AG09309 (cell line): ENCODE data around the gene PRR5L.
A peak's percentile ranks its signal among the peaks of the same experiment; 100 is the strongest.

Experiments
- DNase-seq: peaks from one replicate; pipeline ENCODE4 v3.0.0-alpha.2; 2010; ENCODE audit warnings: low read depth
- H3K4me3 ChIP-seq: 2 replicates; pipeline ENCODE4 v1.5.1; 2011; ENCODE audit warnings: mild to moderate bottlenecking, low read depth, low read length, moderate library complexity; ENCODE audit not compliant: control insufficient read depth
- TF ChIP-seq, protein P1 (sequence below): IDR thresholded peaks from 2 replicates; pipeline ENCODE4 v1.5.1; 2011; ENCODE audit warnings: mild to moderate bottlenecking, low read depth, low read length, inconsistent platforms; ENCODE audit not compliant: insufficient read depth, control insufficient read depth; ENCODE audit errors: missing control alignments

Gene PRR5L

DNA sequence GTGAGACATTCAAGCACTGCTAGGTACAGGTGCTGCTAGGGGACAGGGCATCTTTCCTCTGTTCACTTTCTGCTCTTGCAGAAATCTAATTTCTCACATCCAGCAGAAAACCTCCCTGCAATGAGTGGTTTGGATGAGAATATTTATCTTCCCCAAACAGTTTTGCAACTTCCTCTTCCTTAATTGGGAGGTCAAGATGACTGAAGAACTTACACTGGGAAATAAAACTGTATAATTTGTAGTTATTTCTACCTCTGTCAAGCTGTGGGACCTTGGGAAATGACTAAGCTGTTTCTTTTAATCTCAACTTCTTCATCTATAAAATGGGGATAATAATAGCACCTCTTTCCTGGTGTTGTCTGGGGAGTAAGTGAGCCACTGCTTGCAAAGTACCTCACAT is 69.8 kb downstream of the PRR5L start:
- DNase-seq, result no peak
- no peak overlapping the region for H3K4me3 ChIP-seq
- TF ChIP-seq, protein P1, sequence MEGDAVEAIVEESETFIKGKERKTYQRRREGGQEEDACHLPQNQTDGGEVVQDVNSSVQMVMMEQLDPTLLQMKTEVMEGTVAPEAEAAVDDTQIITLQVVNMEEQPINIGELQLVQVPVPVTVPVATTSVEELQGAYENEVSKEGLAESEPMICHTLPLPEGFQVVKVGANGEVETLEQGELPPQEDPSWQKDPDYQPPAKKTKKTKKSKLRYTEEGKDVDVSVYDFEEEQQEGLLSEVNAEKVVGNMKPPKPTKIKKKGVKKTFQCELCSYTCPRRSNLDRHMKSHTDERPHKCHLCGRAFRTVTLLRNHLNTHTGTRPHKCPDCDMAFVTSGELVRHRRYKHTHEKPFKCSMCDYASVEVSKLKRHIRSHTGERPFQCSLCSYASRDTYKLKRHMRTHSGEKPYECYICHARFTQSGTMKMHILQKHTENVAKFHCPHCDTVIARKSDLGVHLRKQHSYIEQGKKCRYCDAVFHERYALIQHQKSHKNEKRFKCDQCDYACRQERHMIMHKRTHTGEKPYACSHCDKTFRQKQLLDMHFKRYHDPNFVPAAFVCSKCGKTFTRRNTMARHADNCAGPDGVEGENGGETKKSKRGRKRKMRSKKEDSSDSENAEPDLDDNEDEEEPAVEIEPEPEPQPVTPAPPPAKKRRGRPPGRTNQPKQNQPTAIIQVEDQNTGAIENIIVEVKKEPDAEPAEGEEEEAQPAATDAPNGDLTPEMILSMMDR, result no peak

DNA sequence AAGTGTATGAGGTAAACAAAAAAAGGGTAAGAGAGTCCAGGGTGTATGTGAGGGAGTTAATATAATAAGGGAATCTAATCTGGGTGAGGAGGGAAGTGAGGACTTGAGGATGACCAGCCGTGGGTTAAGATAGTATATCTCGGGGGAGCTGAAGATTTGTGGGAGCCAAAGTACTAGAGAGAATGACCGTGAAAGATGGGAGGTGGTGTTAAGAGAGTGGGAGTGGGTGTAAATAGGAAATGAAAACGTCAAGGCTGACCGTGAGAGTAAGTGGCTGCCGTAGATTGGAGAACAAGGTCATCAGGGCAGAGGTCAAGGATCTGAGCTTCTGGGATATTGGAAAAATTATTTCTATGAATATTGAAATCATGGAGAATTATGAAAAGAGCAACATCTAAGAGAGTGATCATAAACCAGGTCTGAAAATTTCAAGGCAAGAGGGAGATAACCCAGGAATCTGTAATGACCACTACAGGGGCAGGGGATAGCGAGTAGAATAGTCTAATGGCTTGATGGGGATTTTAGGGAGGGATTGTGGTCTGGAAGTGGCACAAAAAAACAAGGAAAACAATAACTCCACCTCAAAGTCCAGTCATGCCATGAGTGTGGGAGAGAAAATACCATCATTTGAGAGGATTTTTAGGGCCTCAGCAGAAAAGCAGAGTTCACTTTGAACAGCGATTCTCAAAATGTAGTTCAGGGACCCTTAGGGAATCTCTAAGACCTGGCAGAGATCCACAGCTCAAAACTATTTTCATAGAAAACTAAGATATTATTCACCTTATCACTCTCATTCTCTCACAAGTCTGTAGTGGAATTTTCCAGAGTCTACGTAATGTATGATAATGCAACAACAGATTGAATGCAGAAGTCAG is 72.0 kb downstream of the PRR5L start:
- TF ChIP-seq, protein P1, result no peak
- H3K4me3 ChIP-seq, result no peak overlapping the region
- no peak for DNase-seq

DNA sequence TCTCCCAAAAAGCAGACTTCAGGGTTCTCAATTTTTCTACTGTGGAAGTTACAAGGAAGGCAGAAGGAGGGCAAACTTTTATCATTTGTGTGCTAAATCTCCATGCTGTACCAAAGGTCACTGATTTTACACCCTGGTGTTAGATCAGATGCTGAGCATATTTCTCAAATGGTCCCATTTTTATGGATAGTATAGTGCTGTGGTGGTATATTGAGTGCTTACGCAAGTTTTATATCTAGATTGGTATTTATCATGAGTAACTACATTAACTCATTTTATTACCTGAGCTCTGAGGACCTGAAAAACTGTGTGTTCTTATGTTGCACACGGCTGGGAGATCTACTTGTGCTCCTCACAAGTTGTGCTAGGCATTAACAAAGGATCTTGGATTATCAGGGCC is 75.1 kb downstream of the PRR5L start:
- TF ChIP-seq, protein P1, result no peak
- no peak for DNase-seq

DNA sequence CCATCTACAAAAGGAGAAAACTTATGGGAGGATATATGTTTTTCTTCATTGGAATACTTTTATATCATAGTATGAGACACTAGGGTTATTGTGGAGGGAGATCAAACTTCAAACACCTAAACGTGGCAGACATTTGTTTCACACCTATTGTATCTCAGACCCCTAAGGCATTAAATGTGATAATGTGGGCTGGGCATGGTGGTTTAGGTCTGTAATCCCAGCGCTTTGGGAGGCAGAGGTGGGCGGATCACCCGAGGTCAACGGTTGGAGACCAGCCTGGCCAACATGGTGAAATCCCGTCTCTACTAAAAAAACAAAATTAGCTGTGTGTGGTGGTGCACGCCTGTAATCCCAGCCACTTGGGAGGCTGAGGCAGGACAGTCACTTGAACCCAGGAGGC is 75.5 kb downstream of the PRR5L start:
- TF ChIP-seq, protein P1, result no peak
- DNase-seq, result no peak
- H3K4me3 ChIP-seq, result no peak overlapping the region

More for the DNA sequence above, 75.1 kb downstream of the PRR5L start:
- no peak overlapping the region for H3K4me3 ChIP-seq

DNA sequence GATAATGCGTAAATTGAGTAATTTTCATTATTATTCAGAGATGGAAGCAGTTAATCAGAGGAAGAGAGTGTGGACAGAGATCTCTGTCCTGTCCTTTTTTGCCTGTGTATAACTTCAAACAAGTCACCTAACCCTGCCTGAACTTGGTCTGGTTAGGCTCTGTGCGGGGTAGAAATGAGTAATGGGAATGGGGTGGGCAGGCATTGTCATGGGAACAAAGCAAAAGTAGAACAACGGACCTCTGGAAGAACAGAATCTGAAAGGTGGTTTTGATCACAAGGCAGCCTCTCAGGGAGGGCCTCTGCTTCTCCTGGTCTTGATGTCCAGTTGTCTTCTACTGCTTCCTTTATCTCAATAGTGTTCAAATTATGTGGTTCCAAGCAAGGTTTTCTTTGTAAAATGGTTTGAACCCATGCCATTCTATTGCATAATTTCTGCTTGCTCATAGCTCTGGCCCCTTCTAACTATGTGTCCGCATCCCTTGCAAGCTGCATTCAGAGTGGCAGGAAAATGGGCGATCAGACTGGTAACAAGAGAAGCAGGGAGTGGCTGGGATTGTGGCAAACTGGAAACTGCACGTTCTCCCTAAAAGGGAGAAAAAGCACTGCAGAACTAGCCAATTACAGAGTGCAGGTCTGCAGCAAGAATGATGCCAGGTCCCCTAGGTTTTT is 76.1 kb downstream of the PRR5L start:
- no peak overlapping the region for H3K4me3 ChIP-seq
- peak; percentile 94 for DNase-seq
- TF ChIP-seq, protein P1, result no peak

DNA sequence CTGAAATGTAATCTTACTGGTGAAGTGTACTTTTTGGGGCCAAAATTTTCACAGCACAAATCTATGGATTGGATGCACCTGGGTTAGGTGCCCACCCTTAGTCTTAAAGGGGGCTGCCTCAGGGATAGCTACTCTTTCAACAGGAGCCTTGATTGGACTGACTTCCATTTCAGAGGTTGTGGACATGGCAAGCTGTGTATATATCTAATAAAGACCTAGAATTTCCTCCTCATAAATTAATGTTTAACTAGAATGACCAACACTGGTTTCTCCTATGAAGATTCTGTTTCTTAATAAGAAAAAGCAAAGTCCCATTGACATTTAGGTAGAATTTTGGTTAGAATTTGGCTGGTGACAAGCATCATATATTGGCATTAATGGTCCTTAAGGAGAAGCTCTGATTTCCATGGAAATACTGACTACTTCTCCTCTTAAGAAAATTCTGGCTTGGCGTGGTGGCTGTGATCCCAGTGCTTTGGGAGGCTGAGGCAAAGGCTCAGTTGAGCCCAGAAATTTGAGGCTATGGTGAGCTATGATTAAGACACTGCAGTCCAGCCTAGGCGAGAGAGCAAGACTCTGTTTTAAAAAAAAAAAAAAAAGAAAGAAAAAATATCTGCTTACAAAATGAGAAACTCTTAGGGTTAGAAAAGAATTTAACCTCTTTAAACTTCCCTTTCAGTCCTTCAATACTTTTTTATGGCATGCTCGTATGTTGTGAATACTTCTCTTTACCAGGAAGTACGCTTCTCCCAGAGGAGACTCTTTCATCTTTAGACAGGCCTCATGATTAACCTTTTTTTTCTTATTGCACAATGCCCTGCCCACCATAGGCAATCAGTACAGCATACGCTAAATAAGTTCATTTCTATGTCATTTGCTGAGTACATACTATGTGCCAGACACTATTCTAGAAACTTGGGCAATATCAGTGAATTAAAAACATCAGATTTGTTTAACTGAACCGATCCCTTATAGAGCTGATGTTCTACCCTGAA is 77.2 kb downstream of the PRR5L start:
- H3K4me3 ChIP-seq, result no peak overlapping the region
- TF ChIP-seq, protein P1, result no peak
- no peak for DNase-seq
